Hepatocyte (in vitro differentiated cells): ENCODE measurements around the gene WDR38. TPM values are rescaled to one million over a fixed set of nuclear protein-coding genes. Genes with fewer than 3 reads are reported as not detected.

ENCODE experiments used
- DNase-seq: peaks from one replicate; pipeline ENCODE4 v3.0.0-alpha.2; 2016; ENCODE audit warnings: low spot score
- H2AFZ ChIP-seq: fragments of 200-600 bp; sonication (generic); 2 replicates; pipeline ENCODE4 v1.6.0; 2016; ENCODE audit warnings: antibody characterized with exemption, mild to moderate bottlenecking
- H3K27ac ChIP-seq: fragments of 200-600 bp; sonication (generic); 2 replicates; pipeline ENCODE4 v1.5.1; 2016; ENCODE audit warnings: mild to moderate bottlenecking
- H3K27me3 ChIP-seq: fragments of 200-600 bp; sonication (generic); 2 replicates; pipeline ENCODE4 v1.6.1; 2016
- H3K36me3 ChIP-seq: fragments of 200-600 bp; sonication (generic); replicated peaks from 2 replicates; pipeline ENCODE4 v1.5.1; 2016; ENCODE audit warnings: low read depth; ENCODE audit not compliant: insufficient read depth
- H3K4me1 ChIP-seq: fragments of 200-600 bp; sonication (generic); 2 replicates; pipeline ENCODE4 v1.5.1; 2016; ENCODE audit warnings: mild to moderate bottlenecking, moderate library complexity; ENCODE audit not compliant: insufficient read depth
- H3K4me2 ChIP-seq: fragments of 200-600 bp; sonication (generic); 2 replicates; pipeline ENCODE4 v1.6.0; 2016
- H3K4me3 ChIP-seq: fragments of 200-600 bp; sonication (generic); 2 replicates; pipeline ENCODE4 v1.5.1; 2016; ENCODE audit warnings: mild to moderate bottlenecking
- H3K79me2 ChIP-seq: fragments of 200-600 bp; sonication (generic); 2 replicates; pipeline ENCODE4 v1.6.0; 2017; ENCODE audit warnings: mild to moderate bottlenecking
- H3K9me2 ChIP-seq: fragments of 200-600 bp; sonication (generic); replicated peaks from 2 replicates; pipeline ENCODE4 v1.6.0; 2017; ENCODE audit warnings: mild to moderate bottlenecking; ENCODE audit not compliant: insufficient read depth
- H3K9me3 ChIP-seq: fragments of 200-600 bp; sonication (generic); 2 replicates; pipeline ENCODE4 v1.5.1; 2016; ENCODE audit warnings: low read depth, mild to moderate bottlenecking
- H4K20me1 ChIP-seq: fragments of 200-600 bp; sonication (generic); 2 replicates; pipeline ENCODE4 v1.6.0; 2016; ENCODE audit warnings: mild to moderate bottlenecking; ENCODE audit not compliant: insufficient read depth, poor library complexity, severe bottlenecking
- EZH2 ChIP-seq: fragments of 200-600 bp; sonication (generic); IDR thresholded peaks from 2 replicates; pipeline ENCODE4 v1.6.1; 2016; ENCODE audit warnings: antibody characterized with exemption, mild to moderate bottlenecking, borderline replicate concordance
- EZH2phosphoT487 ChIP-seq: fragments of 200-600 bp; sonication (generic); IDR thresholded peaks from one replicate; pipeline ENCODE4 v1.6.1; 2018; ENCODE audit warnings: antibody characterized with exemption, mild to moderate bottlenecking, low read depth, moderate library complexity; ENCODE audit not compliant: unreplicated experiment, severe bottlenecking
- WGBS: methylation state at CpG from one replicate; pipeline ENCODE4 v1.1.6; 2016; ENCODE audit warnings: low lambda C conversion rate; ENCODE audit errors: missing lambda C conversion rate; 5-methylcytosine and 5-hydroxymethylcytosine counted together
- polyA plus RNA-seq: library from polyadenylated mRNA; unstranded; fragments of >200 nt; fragmentation: Nextera tagmentation; extraction: Ambion mirVana; gene quantifications from 2 replicates; pipeline ENCODE4 v1.2.1, GENCODE V29; 2016
- total RNA-seq: library from RNA; depleted of rRNA; stranded (reverse); fragments of >200 nt; gene quantifications from 2 replicates; pipeline ENCODE4 v1.2.3, GENCODE V29; 2014
- TF ChIP-seq, protein P1 (sequence below): fragments of 200-600 bp; sonication (generic); IDR thresholded peaks from 2 replicates; pipeline ENCODE4 v1.5.1; 2016; ENCODE audit warnings: antibody characterized with exemption, mild to moderate bottlenecking; ENCODE audit not compliant: poor library complexity

The WDR38 gene
- total and polyA plus RNA-seq, 2 experiments from 2014 or later = not detected

GRCh38 chr9:124859803-124860581 is 6.7 kb downstream of the WDR38 start:
- Histone ChIP-seq H3K36me3 (no peaks in the 10 kb centered on the region), H2AFZ (no peak overlapping the region), H3K27ac (no peak overlapping the region), H3K79me2 (peaks cover 29% of the 10 kb centered on the region), H3K4me1 (peaks cover 13% of the 10 kb centered on the region), H3K4me3 (peak overlapping the region; percentile 90), H4K20me1 (peaks cover 51% of the 10 kb centered on the region), H3K27me3 (no peaks in the 10 kb centered on the region), H3K9me3 (no peaks in the 10 kb centered on the region), H3K4me2 (peak overlapping the region; percentile 99), H3K9me2 (no peaks in the 10 kb centered on the region)
- DNase-seq = no peak
- TF ChIP-seq, protein P1, sequence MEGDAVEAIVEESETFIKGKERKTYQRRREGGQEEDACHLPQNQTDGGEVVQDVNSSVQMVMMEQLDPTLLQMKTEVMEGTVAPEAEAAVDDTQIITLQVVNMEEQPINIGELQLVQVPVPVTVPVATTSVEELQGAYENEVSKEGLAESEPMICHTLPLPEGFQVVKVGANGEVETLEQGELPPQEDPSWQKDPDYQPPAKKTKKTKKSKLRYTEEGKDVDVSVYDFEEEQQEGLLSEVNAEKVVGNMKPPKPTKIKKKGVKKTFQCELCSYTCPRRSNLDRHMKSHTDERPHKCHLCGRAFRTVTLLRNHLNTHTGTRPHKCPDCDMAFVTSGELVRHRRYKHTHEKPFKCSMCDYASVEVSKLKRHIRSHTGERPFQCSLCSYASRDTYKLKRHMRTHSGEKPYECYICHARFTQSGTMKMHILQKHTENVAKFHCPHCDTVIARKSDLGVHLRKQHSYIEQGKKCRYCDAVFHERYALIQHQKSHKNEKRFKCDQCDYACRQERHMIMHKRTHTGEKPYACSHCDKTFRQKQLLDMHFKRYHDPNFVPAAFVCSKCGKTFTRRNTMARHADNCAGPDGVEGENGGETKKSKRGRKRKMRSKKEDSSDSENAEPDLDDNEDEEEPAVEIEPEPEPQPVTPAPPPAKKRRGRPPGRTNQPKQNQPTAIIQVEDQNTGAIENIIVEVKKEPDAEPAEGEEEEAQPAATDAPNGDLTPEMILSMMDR = no peak
- TF ChIP-seq EZH2 = no peak
- no peak for TF ChIP-seq EZH2phosphoT487
- WGBS = 78% methylated on average over 10 of the region's 10 CpGs

DNA sequence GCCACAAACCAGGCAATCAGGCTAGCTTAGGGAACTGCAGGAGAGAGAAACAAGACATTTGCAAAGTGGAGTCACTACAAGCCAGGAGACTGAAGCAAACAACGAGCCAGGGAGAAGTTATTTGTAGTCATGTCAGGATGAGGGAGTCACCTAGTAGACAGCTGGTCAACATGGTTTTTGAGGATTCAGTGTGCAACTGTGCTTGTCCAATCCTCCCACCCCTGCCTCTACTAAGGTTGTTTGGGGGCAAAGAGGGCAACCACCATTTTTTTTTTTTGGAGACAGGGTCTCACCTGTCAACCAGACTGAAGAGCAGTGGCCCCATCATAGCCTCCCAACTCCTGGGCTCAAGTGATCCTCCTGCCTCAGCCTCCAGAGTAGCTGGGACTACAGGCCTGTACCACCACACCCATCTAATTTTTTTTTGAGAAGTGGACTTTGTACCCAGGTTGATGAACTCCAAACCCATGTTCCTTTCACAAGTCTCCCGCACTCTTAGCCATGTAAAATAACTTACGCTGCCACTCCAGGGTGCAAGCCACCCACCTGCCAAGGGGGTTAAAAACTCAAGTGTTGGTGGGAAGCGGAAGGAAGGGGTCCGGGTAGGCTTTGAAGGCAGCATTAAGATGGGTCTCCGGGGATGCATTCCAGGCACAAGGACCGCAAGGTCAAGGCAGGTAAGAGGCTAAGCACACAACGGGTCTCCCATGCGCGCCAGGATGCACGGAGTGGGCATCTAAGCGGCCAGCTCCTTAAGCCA is 7.5 kb downstream of the WDR38 start:
- Histone ChIP-seq H3K79me2 (peaks cover 29% of the 10 kb centered on the region), H2AFZ (no peak overlapping the region), H3K27me3 (no peaks in the 10 kb centered on the region), H3K9me2 (no peaks in the 10 kb centered on the region), H4K20me1 (peaks cover 51% of the 10 kb centered on the region), H3K9me3 (no peaks in the 10 kb centered on the region), H3K4me2 (peak overlapping the region; percentile 99), H3K36me3 (no peaks in the 10 kb centered on the region), H3K4me3 (peak overlapping the region; percentile 90), H3K4me1 (peaks cover 13% of the 10 kb centered on the region), H3K27ac (peak overlapping the region; percentile 96)
- 8% methylated on average over 12 of the region's 12 CpGs for WGBS
- TF ChIP-seq EZH2phosphoT487 (no peak), EZH2 (no peak)
- TF ChIP-seq, protein P1 = no peak
- no peak for DNase-seq

GRCh38 chr9:124861342-124862229 is 8.3 kb downstream of the WDR38 start, which contains the start of the genes ARPC5L and RPL35:
TSS of gene ARPC5L (plus strand) at chr9:124862130. CDS start at chr9:124869291, 7,161 bp downstream.
TSS of gene RPL35 (minus strand) at chr9:124861957. CDS start at chr9:124861912, 45 bp downstream.
- no peaks in the 10 kb centered on the region for H3K9me2 ChIP-seq
- peak within 1 kb of the TSS; percentile 99 for H3K4me2 ChIP-seq
- H3K9me3 ChIP-seq = no peaks in the 10 kb centered on the region
- H3K4me1 ChIP-seq = peaks cover 13% of the 10 kb centered on the region
- 2% methylated on average over 63 of the region's 92 CpGs for WGBS
- TF ChIP-seq EZH2 = no peak
- TF ChIP-seq, protein P1 = peak; percentile 40
- peak; percentile 98 for DNase-seq
- H3K79me2 ChIP-seq = peaks cover 29% of the 10 kb centered on the region
- H3K27me3 ChIP-seq = no peaks in the 10 kb centered on the region
- H2AFZ ChIP-seq = peak within 1 kb of the TSS; percentile 59
- peak within 1 kb of the TSS; percentile 90 for H3K4me3 ChIP-seq
- H4K20me1 ChIP-seq = peaks cover 48% of the 10 kb centered on the region
- peak within 1 kb of the TSS; percentile 96 for H3K27ac ChIP-seq
- no peaks in the 10 kb centered on the region for H3K36me3 ChIP-seq
